ENCODE data around the gene PAXX.

The PAXX gene

GRCh38 chr9:136953771-136954269 lies 38.4 kb upstream of the PAXX start:
- ATAC-seq (ENCODE audit: insufficient read depth, low read depth) (no peak), DNase-seq (no peak)
- Histone ChIP-seq H2AFZ (ENCODE audit: low read depth, low read length) (no peak overlapping the region), H3K4me1 (ENCODE audit: insufficient read depth, low read length) (peaks cover 17% of the 10 kb centered on the region), H3K36me3 (ENCODE audit: insufficient read depth, low read length) (no peaks in the 10 kb centered on the region), H3K27me3 (ENCODE audit: insufficient read depth, low read length, poor library complexity) (no peaks in the 10 kb centered on the region), H3K27ac (ENCODE audit: low read length) (no peak overlapping the region), H3K9ac (ENCODE audit: low read depth, low read length) (no peak overlapping the region), H3K9me3 (ENCODE audit: insufficient read depth, low read length, severe bottlenecking) (no peaks in the 10 kb centered on the region), H3K79me2 (ENCODE audit: insufficient read depth, low read length) (no peaks in the 10 kb centered on the region), H3K4me2 (ENCODE audit: insufficient read depth, low read length) (no peak overlapping the region), H4K20me1 (ENCODE audit: insufficient read depth, low read length) (no peaks in the 10 kb centered on the region), H3K4me3 (ENCODE audit: low read depth in 1 of 2, low read length in 2 of 2) (no peak overlapping the region)
- TF ChIP-seq EZH2 (IDR thresholded peaks at IDR 0.05; ENCODE audit: borderline replicate concordance, low read depth, low read length, severe bottlenecking) = no peak
- TF ChIP-seq CTCF (IDR thresholded peaks at IDR 0.05; ENCODE audit: borderline replicate concordance, extremely low read depth, low read length, poor library complexity, severe bottlenecking) = no peak

DNA sequence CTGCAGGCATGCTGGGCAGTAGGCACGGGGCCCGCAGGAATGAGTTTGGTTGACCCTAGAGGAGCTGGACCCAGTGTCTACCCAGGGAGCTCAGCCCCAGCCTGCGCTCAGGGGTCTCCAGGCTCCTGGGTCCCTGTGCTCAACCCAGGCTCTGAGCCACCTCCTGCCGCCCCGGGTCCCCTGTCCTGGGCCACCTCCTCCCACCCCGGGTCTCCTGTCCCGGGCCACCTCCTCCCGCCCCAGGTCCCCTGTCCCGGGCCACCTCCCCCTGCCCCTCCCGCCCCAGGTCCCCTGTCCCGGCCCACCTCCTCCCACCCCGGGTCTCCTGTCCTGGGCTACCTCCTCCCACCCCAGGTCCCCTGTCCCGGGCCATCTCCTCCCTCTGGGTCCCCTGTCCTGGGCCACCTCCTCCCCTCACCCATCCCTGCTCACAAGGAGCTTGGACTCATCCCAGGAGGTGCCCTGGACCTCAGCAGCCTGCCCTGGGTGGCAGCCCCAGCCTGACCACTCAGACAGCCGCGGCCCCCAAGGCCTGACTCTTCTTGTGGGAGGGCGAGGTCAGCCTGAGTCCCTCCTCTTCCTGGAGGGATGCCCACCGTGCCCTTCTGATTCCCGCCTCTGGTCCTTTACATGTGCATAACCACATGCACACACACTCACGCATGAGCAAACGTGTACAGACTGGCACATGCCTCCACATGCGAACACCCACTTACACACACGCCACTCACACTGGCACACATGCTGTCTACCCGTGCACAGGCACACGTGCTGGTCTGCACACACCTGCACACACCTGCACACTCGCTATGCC lies 37.7 kb upstream of the PAXX start:
- H3K79me2 ChIP-seq (ENCODE audit: insufficient read depth, low read length) = no peaks in the 10 kb centered on the region
- no peaks in the 10 kb centered on the region for H3K36me3 ChIP-seq (ENCODE audit: insufficient read depth, low read length)
- DNase-seq (no peak), ATAC-seq (ENCODE audit: insufficient read depth, low read depth) (no peak)
- H3K4me3 ChIP-seq (ENCODE audit: low read depth in 1 of 2, low read length in 2 of 2) = no peak overlapping the region
- TF ChIP-seq CTCF (IDR thresholded peaks at IDR 0.05; ENCODE audit: borderline replicate concordance, extremely low read depth, low read length, poor library complexity, severe bottlenecking) (no peak), EZH2 (IDR thresholded peaks at IDR 0.05; ENCODE audit: borderline replicate concordance, low read depth, low read length, severe bottlenecking) (no peak)
- H3K4me1 ChIP-seq (ENCODE audit: insufficient read depth, low read length) = peaks cover 10% of the 10 kb centered on the region
- no peak overlapping the region for H3K4me2 ChIP-seq (ENCODE audit: insufficient read depth, low read length)
- no peaks in the 10 kb centered on the region for H4K20me1 ChIP-seq (ENCODE audit: insufficient read depth, low read length)
- no peak overlapping the region for H2AFZ ChIP-seq (ENCODE audit: low read depth, low read length)
- no peak overlapping the region for H3K9ac ChIP-seq (ENCODE audit: low read depth, low read length)
- H3K27ac ChIP-seq (ENCODE audit: low read length) = no peak overlapping the region
- H3K27me3 ChIP-seq (ENCODE audit: insufficient read depth, low read length, poor library complexity) = no peaks in the 10 kb centered on the region
- no peaks in the 10 kb centered on the region for H3K9me3 ChIP-seq (ENCODE audit: insufficient read depth, low read length, severe bottlenecking)

DNA sequence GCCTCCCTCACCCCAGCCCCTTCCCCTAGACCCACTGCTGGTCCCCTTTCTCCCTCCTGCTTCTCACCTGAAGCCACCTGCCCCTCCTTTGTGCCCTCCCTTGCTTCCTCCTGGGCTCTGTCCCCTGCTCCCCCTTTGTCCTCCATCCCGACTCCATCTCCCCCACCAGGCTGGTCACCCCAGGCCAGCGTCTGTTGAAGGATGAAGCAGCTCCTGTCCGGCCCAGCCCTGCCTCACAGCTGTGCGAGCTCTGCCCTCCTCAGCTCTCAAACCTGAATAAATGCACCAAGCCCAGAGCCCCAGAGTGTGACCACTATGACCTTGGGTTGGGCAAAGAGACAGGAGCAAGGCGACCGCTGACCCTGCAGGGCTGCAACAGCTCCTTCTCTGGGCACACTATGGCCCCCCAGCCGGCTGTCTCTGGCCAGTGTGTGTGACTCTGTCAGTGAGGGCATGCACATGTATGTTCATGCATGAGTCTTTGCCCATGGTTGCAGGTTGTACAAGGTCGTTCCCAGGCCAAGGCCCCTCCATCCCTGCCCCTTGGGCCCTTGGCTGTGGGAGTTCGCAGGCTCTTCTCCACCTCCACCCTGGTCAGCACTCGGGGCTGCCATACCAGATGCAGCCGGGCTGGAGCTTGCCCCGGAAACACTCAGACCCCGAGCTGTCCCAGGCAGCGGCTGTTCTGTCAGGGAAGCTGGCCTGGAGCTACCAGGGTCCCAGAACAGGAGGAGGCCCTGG lies 36.9 kb upstream of the PAXX start:
- Histone ChIP-seq H3K36me3 (ENCODE audit: insufficient read depth, low read length) (no peaks in the 10 kb centered on the region), H3K27me3 (ENCODE audit: insufficient read depth, low read length, poor library complexity) (no peaks in the 10 kb centered on the region), H2AFZ (ENCODE audit: low read depth, low read length) (no peak overlapping the region), H3K9me3 (ENCODE audit: insufficient read depth, low read length, severe bottlenecking) (no peaks in the 10 kb centered on the region), H3K4me2 (ENCODE audit: insufficient read depth, low read length) (no peak overlapping the region), H3K4me3 (ENCODE audit: low read depth in 1 of 2, low read length in 2 of 2) (no peak overlapping the region), H3K79me2 (ENCODE audit: insufficient read depth, low read length) (no peaks in the 10 kb centered on the region), H3K4me1 (ENCODE audit: insufficient read depth, low read length) (peaks cover 5% of the 10 kb centered on the region), H3K9ac (ENCODE audit: low read depth, low read length) (no peak overlapping the region), H3K27ac (ENCODE audit: low read length) (no peak overlapping the region), H4K20me1 (ENCODE audit: insufficient read depth, low read length) (no peaks in the 10 kb centered on the region)
- DNase-seq (no peak), ATAC-seq (ENCODE audit: insufficient read depth, low read depth) (no peak)
- TF ChIP-seq EZH2 (IDR thresholded peaks at IDR 0.05; ENCODE audit: borderline replicate concordance, low read depth, low read length, severe bottlenecking) = no peak
- no peak for TF ChIP-seq CTCF (IDR thresholded peaks at IDR 0.05; ENCODE audit: borderline replicate concordance, extremely low read depth, low read length, poor library complexity, severe bottlenecking)
